Loucy (cell line): ENCODE data around the gene GPHB5.

ENCODE experiments used
- CTCF ChIP-seq: fragments of 200-600 bp; sonication (generic); conservative IDR thresholded peaks from 2 replicates; pipeline ENCODE4 v1.5.1; 2014; ENCODE audit warnings: mild to moderate bottlenecking, antibody characterized with exemption, low read length
- EZH2phosphoT487 ChIP-seq: fragments of 200-600 bp; IDR thresholded peaks from 2 replicates; pipeline ENCODE4 v1.6.1; 2018; ENCODE audit warnings: antibody characterized with exemption, mild to moderate bottlenecking, moderate library complexity, borderline replicate concordance

GRCh38 chr14:63357841-63358240 lies 39.1 kb upstream of the GPHB5 start:
- TF ChIP-seq CTCF (no peak), EZH2phosphoT487 (no peak)
